GM19238 (cell line): Measurements from ENCODE around the gene AMIGO1.

ENCODE experiments used
- DNase-seq: peaks from one replicate; pipeline ENCODE4 v3.0.0; 2011; ENCODE audit warnings: low spot score; ENCODE audit not compliant: insufficient read length

The AMIGO1 gene

DNA sequence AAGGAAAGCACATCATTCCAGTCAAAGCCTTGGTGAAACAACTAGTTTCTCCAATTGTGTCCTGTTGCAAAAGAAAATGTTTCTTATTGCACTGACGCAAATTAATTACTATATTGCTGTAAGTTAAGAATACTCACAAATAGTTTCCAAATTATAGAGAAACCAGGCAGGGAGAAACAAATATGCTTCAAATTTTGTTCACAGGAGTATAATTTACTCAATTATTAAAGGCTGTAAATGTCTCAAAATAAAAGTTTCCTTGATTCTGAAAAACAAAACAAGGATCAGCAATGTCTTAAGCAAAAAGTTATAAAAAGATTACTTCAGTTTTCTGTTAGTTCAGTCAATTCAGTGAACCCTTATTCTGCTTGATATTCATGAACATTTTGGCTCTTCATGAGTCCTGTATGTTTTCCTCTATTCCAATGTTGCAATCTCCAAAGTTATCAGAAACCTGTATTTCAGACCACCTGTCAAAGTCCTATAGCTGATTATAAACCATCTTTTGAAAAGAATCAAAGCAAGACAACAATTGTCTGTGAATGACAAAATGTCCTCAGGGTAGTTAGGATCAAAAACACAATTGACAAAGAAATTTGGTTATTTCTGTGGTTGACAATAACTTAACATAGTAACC is 54.9 kb downstream of the AMIGO1 start:
- DNase-seq, result no peak
